A549 (cell line): ENCODE measurements around the gene DDX41. TPM values are rescaled to one million over a fixed set of nuclear protein-coding genes. Genes with fewer than 3 reads are reported as not detected.
A peak's percentile ranks its signal among the peaks of the same experiment; 100 is the strongest.

Source experiments
- ATAC-seq, 2 experiments: fragments of 200-7000 bp in 1 of 2; fragments of >200 bp in 1 of 2; cut with Nextera tagmentation in 1 of 2; cut with Tn5 transposase in 1 of 2; 3 replicates each; pipeline versions ENCODE4 v1.8.0 to v1.9.1; 2018 to 2020; ENCODE audit warnings: mild to moderate bottlenecking in 1 of 2, moderate library complexity in 1 of 2
- CTCF ChIA-PET: fragments of 300-600 bp; sonication (Branson Sonifier 250); formaldehyde crosslinking; extraction: SDS; loops from one replicate; lab custom pipeline; 2021; ENCODE audit warnings: antibody characterized with exemption, inconsistent platforms; lab: Yijun Ruan, JAX
- POLR2A ChIA-PET: fragments of 350-600 bp; formaldehyde crosslinking; extraction: SDS; loops from one replicate; lab custom pipeline; 2021; ENCODE audit warnings: antibody characterized with exemption, inconsistent platforms; lab: Yijun Ruan, JAX
- DNase-seq, 2 experiments: peaks; one replicate each; pipeline versions ENCODE4 v3.0.0 to v3.0.0-alpha.2; 2011 to 2016; ENCODE audit warnings: low read depth in 1 of 2, low spot score in 1 of 2
- FAIRE-seq: peaks from 2 replicates; lab custom pipeline; 2011; peaks lifted over from hg19 to GRCh38; lab: Jason Lieb, UNC
- H3K27ac ChIP-seq, 2 experiments: fragments of >200 bp; sonication (Bioruptor Twin); formaldehyde crosslinking; 3 replicates each; pipeline ENCODE4 v1.5.1; 2016 to 2017
- H3K4me1 ChIP-seq: fragments of >200 bp; sonication (Bioruptor Twin); formaldehyde crosslinking; 3 replicates; pipeline ENCODE4 v1.6.1; 2016
- H3K4me2 ChIP-seq: fragments of >200 bp; sonication (Bioruptor Twin); formaldehyde crosslinking; 3 replicates; pipeline ENCODE4 v1.6.1; 2016
- H3K4me3 ChIP-seq: fragments of >200 bp; sonication (Bioruptor Twin); formaldehyde crosslinking; 3 replicates; pipeline ENCODE4 v1.5.1; 2016
- H3K9me3 ChIP-seq: fragments of >200 bp; sonication (Bioruptor Twin); formaldehyde crosslinking; 3 replicates; pipeline ENCODE4 v1.6.1; 2016
- ATOH8 ChIP-seq: fragments of 250-450 bp; sonication (Bioruptor Pico); IDR thresholded peaks from 2 replicates; pipeline ENCODE4 v1.5.0; 2020; ENCODE audit warnings: low read depth, mild to moderate bottlenecking, moderate library complexity
- CBX2 ChIP-seq: fragments of 200-600 bp; sonication (generic); IDR thresholded peaks from 2 replicates; pipeline ENCODE4 v1.6.1; 2016; ENCODE audit warnings: low read depth, mild to moderate bottlenecking, borderline replicate concordance
- CEBPB ChIP-seq, 2 experiments: fragments of >200 bp in 1 of 2; sonication (Bioruptor Twin) in 1 of 2; formaldehyde crosslinking in 1 of 2; IDR thresholded peaks; 2 replicates each; pipeline ENCODE4 v1.6.1; 2012 to 2016
- E2F6 ChIP-seq: IDR thresholded peaks from 2 replicates; pipeline ENCODE4 v1.6.1; 2012; ENCODE audit warnings: low read depth, borderline replicate concordance
- EHF ChIP-seq: fragments of 250-450 bp; sonication (Bioruptor Pico); IDR thresholded peaks from 2 replicates; pipeline ENCODE4 v1.5.0; 2020; ENCODE audit warnings: mild to moderate bottlenecking
- EHMT2 ChIP-seq: fragments of 200-600 bp; sonication (generic); IDR thresholded peaks from 2 replicates; pipeline ENCODE4 v1.6.1; 2016; ENCODE audit warnings: antibody characterized with exemption, low read depth, mild to moderate bottlenecking, moderate library complexity
- FOSB ChIP-seq: fragments of 250-450 bp; sonication (Bioruptor Pico); IDR thresholded peaks from 2 replicates; pipeline ENCODE4 v1.5.0; 2020; ENCODE audit warnings: mild to moderate bottlenecking, moderate library complexity
- FOSL2 ChIP-seq, 2 experiments: fragments of 450-650 bp in 1 of 2; fragments of >200 bp in 1 of 2; sonication (Bioruptor Twin) in 1 of 2; formaldehyde crosslinking; IDR thresholded peaks; 2 replicates each; pipeline versions ENCODE4 v1.5.0 to v1.6.1; 2016 to 2020; ENCODE audit warnings: mild to moderate bottlenecking in 1 of 2, moderate library complexity in 1 of 2
- FOXS1 ChIP-seq: fragments of 250-450 bp; sonication (Bioruptor Pico); IDR thresholded peaks from 2 replicates; pipeline ENCODE4 v1.5.0; 2020; ENCODE audit warnings: mild to moderate bottlenecking, moderate library complexity
- HEYL ChIP-seq: fragments of 250-450 bp; sonication (Bioruptor Pico); IDR thresholded peaks from 2 replicates; pipeline ENCODE4 v1.8.0; 2021; ENCODE audit warnings: mild to moderate bottlenecking, moderate library complexity
- HMGXB4 ChIP-seq: fragments of 250-450 bp; sonication (Bioruptor Pico); IDR thresholded peaks from 2 replicates; pipeline ENCODE4 v1.5.0; 2021; ENCODE audit warnings: mild to moderate bottlenecking, moderate library complexity, borderline replicate concordance
- HOXB5 ChIP-seq: fragments of 250-450 bp; sonication (Bioruptor Pico); IDR thresholded peaks from 2 replicates; pipeline ENCODE4 v1.5.0; 2020; ENCODE audit warnings: mild to moderate bottlenecking, moderate library complexity
- KDM1A ChIP-seq: fragments of 200-600 bp; sonication (generic); IDR thresholded peaks from 2 replicates; pipeline ENCODE4 v1.6.1; 2016; ENCODE audit warnings: low read depth, mild to moderate bottlenecking
- MAFK ChIP-seq: fragments of 450-650 bp; IDR thresholded peaks from 2 replicates; pipeline ENCODE4 v1.6.1; 2014; ENCODE audit not compliant: partially characterized antibody
- MYC ChIP-seq: IDR thresholded peaks from 2 replicates; pipeline ENCODE4 v1.6.1; 2012; ENCODE audit warnings: mild to moderate bottlenecking, inconsistent platforms, low read length, improper control_type of control experiment, borderline replicate concordance
- NFE2L2 ChIP-seq: fragments of 150-350 bp; conservative IDR thresholded peaks from 2 replicates; pipeline ENCODE4 v1.6.1; 2014; ENCODE audit warnings: low read length
- PBX3 ChIP-seq: IDR thresholded peaks from 2 replicates; pipeline ENCODE4 v1.6.1; 2012
- RAD21 ChIP-seq, 2 experiments: fragments of >200 bp in 1 of 2; sonication (Bioruptor Twin) in 1 of 2; formaldehyde crosslinking in 1 of 2; IDR thresholded peaks in 1 of 2; conservative IDR thresholded peaks in 1 of 2; 2 replicates in 1 of 2; 3 replicates in 1 of 2; pipeline ENCODE4 v1.6.1; 2012 to 2018; ENCODE audit warnings: inconsistent platforms in 1 of 2
- RARB ChIP-seq: fragments of 250-450 bp; sonication (Bioruptor Pico); IDR thresholded peaks from 2 replicates; pipeline ENCODE4 v1.8.0; 2021; ENCODE audit warnings: mild to moderate bottlenecking, moderate library complexity
- RCOR1 ChIP-seq: fragments of 150-350 bp; IDR thresholded peaks from 2 replicates; pipeline ENCODE4 v1.6.1; 2014; ENCODE audit warnings: antibody characterized with exemption, low read length, low read depth
- RNF2 ChIP-seq: fragments of 200-600 bp; sonication (generic); IDR thresholded peaks from 2 replicates; pipeline ENCODE4 v1.6.1; 2016; ENCODE audit warnings: low read depth, mild to moderate bottlenecking, antibody characterized with exemption, moderate library complexity, borderline replicate concordance
- TP53 ChIP-seq: fragments of 250-450 bp; sonication (Bioruptor Pico); IDR thresholded peaks from 2 replicates; pipeline ENCODE4 v1.5.0; 2021; ENCODE audit warnings: mild to moderate bottlenecking, moderate library complexity
- ZFP36 ChIP-seq: fragments of 450-650 bp; IDR thresholded peaks from 2 replicates; pipeline ENCODE4 v1.6.1; 2014; ENCODE audit warnings: borderline replicate concordance; ENCODE audit not compliant: partially characterized antibody
- WGBS: methylation state at CpG from one replicate; pipeline ENCODE4 v1.1.6; 2017; ENCODE audit errors: missing lambda C conversion rate; 5-methylcytosine and 5-hydroxymethylcytosine counted together
- polyA plus RNA-seq, 4 experiments: library from polyadenylated mRNA; depleted of rRNA in 3 of 4; stranded (reverse); fragments of >200 nt; fragmentation: RNase III in 1 of 4; extraction: RNeasy Plus Mini Kit Qiagen cat#74134 plus additional on column Dnase treatment in 1 of 4; gene quantifications; 2 replicates in 3 of 4; 3 replicates in 1 of 4; pipeline ENCODE4 v1.2.3, GENCODE V29; 2011 to 2017

The DDX41 gene
- polyA plus RNA-seq, 2 of the 4 experiments (the other 2 are of a cell fraction) = 90.7 to 172 TPM

- FAIRE-seq (no peak), DNase-seq (no peak), ATAC-seq (no peak)
- TF ChIP-seq KDM1A = no peak
- TF ChIP-seq EHF (CRISPR knock-in tag) = no peak
- no peak for TF ChIP-seq EHMT2
- no peak for TF ChIP-seq E2F6
- TF ChIP-seq TP53 (CRISPR knock-in tag) = no peak
- no peak for TF ChIP-seq CBX2
- no peak for TF ChIP-seq RAD21 (conservative IDR thresholded peaks at IDR 0.05 in 1 of 2, IDR thresholded peaks at IDR 0.05 in 1 of 2)
- TF ChIP-seq RARB = no peak
- TF ChIP-seq MYC = no peak
- TF ChIP-seq HOXB5 (CRISPR knock-in tag) = no peak
- TF ChIP-seq FOXS1 (CRISPR knock-in tag) = no peak
- TF ChIP-seq FOSB = no peak
- TF ChIP-seq PBX3 = no peak
- ChIA-PET POLR2A (no interaction called here), CTCF (interaction anchor here (0.9 to 18.1 kb wide), 13 partner anchors 9 to 187 kb away, joined by 3 to 354 read pairs (median 23); partner anchors contain the start of genes DDX41, DOK3, PFN3 and PRR7)
- Histone ChIP-seq H3K4me3 (no peak overlapping the region), H3K4me2 (no peak overlapping the region), H3K27ac (no peak overlapping the region), H3K4me1 (peaks cover 27% of the 10 kb centered on the region), H3K9me3 (no peaks in the 10 kb centered on the region)
- WGBS = 81% methylated on average over 6 of the region's 6 CpGs
These were observed 16.9 kb downstream of the DDX41 start for GRCh38 chr5:177499842-177500241.

- ATAC-seq = no peak; a peak in 1 of 6 replicates
- H3K4me3 ChIP-seq = peak overlapping the region; percentile 63
- no peak for DNase-seq
- H3K27ac ChIP-seq = peak overlapping the region; percentile 65 to 95
- CTCF ChIA-PET = interaction anchor here (0.7 to 18.1 kb wide), 10 partner anchors 8 to 109 kb away, joined by 3 to 354 read pairs (median 6); partner anchors contain the start of genes PFN3 and PRR7
- peak overlapping the region; percentile 98 for H3K4me2 ChIP-seq
- no peak for FAIRE-seq
- POLR2A ChIA-PET = interaction anchor here (0.6 to 2.0 kb wide), 14 partner anchors 10 to 128 kb away, joined by 3 to 9 read pairs (median 4); partner anchors contain the start of genes DBN1, DDX41 and TMED9
- 71% methylated on average over 23 of the region's 48 CpGs for WGBS
- peaks cover 43% of the 10 kb centered on the region for H3K4me1 ChIP-seq
- TF ChIP-seq FOSL2 (IDR thresholded peaks at IDR 0.05) (no peak), FOSL2 (CRISPR knock-in tag; IDR thresholded peaks at IDR 0.05) (0 out of 2 replicates have a peak, but pooled peaks have one; percentile 2), CEBPB (IDR thresholded peaks at IDR 0.05) (peak; percentile 88 to 94), MYC (no peak), KDM1A (peak; percentile 10; the same call in 1 of the 2 replicates)
- H3K9me3 ChIP-seq = no peaks in the 10 kb centered on the region
These were observed 18.6 kb downstream of the DDX41 start for GRCh38 chr5:177498013-177498787.

- CTCF ChIA-PET = interaction anchor here (0.9 to 18.1 kb wide), 8 partner anchors 7 to 108 kb away, joined by 3 to 354 read pairs (median 35); partner anchors contain the start of genes PFN3 and PRR7
- ATAC-seq (peak; percentile 40 to 80), FAIRE-seq (no peak), DNase-seq (peak; percentile 97)
- no peaks in the 10 kb centered on the region for H3K9me3 ChIP-seq
- POLR2A ChIA-PET = interaction anchor here (0.6 to 2.0 kb wide), 16 partner anchors 11 to 127 kb away, joined by 3 to 9 read pairs (median 4); partner anchors contain the start of genes DBN1, DDX41 and TMED9
- H3K4me3 ChIP-seq = peak within 1 kb of the TSS; percentile 63
- H3K4me1 ChIP-seq = peaks cover 51% of the 10 kb centered on the region
- 4% methylated on average over 30 of the region's 73 CpGs for WGBS
- peak within 1 kb of the TSS; percentile 82 to 95 for H3K27ac ChIP-seq
- peak within 1 kb of the TSS; percentile 98 for H3K4me2 ChIP-seq
- TF ChIP-seq CBX2 (no peak), ATOH8 (CRISPR knock-in tag) (no peak), HMGXB4 (CRISPR knock-in tag) (no peak), MAFK (no peak), RARB (no peak), MYC (no peak; the same call in 1 of the 2 replicates), NFE2L2 (no peak), RCOR1 (peak; percentile 43; the same call in 1 of the 2 replicates), RNF2 (no peak), HEYL (CRISPR knock-in tag) (no peak), FOSL2 (IDR thresholded peaks at IDR 0.05) (no peak), FOSL2 (CRISPR knock-in tag; IDR thresholded peaks at IDR 0.05) (no peak), ZFP36 (no peak)
These were observed 19.3 kb downstream of the DDX41 start, which contains the start of gene PDLIM7 for GRCh38 chr5:177497292-177498012. PDLIM7 (minus strand) TSS chr5:177497604; CDS start chr5:177496512, 1,092 bp downstream.
